Fibroblast of skin of left quadriceps (primary cell): ENCODE data around the gene LBH.

ENCODE experiments used
- DNase-seq, 2 experiments: peaks; one replicate each; pipeline ENCODE4 v3.0.0-alpha.2; 2013; ENCODE audit warnings: low read depth in 2 of 2

Gene LBH

GRCh38 chr2:30303095-30303494 is 71.8 kb downstream of the LBH start:
- no peak for DNase-seq

GRCh38 chr2:30305235-30305634 is 73.9 kb downstream of the LBH start:
- no peak for DNase-seq

GRCh38 chr2:30306522-30306921 is 75.2 kb downstream of the LBH start:
- no peak for DNase-seq

GRCh38 chr2:30308280-30308679 is 76.9 kb downstream of the LBH start:
- no peak for DNase-seq
